ENCODE data around the gene SYNE1.

Gene SYNE1

GRCh38 chr6:152226119-152226518 lies 411.0 kb downstream of the SYNE1 start:
- TF ChIP-seq, protein P1, sequence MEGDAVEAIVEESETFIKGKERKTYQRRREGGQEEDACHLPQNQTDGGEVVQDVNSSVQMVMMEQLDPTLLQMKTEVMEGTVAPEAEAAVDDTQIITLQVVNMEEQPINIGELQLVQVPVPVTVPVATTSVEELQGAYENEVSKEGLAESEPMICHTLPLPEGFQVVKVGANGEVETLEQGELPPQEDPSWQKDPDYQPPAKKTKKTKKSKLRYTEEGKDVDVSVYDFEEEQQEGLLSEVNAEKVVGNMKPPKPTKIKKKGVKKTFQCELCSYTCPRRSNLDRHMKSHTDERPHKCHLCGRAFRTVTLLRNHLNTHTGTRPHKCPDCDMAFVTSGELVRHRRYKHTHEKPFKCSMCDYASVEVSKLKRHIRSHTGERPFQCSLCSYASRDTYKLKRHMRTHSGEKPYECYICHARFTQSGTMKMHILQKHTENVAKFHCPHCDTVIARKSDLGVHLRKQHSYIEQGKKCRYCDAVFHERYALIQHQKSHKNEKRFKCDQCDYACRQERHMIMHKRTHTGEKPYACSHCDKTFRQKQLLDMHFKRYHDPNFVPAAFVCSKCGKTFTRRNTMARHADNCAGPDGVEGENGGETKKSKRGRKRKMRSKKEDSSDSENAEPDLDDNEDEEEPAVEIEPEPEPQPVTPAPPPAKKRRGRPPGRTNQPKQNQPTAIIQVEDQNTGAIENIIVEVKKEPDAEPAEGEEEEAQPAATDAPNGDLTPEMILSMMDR (conservative IDR thresholded peaks at IDR 0.05; ENCODE audit: low read depth, low read length), result no peak
- DNase-seq (ENCODE audit: low read depth), result no peak
- H3K4me3 ChIP-seq (ENCODE audit: low read length), result no peak overlapping the region

- TF ChIP-seq, protein P1 (conservative IDR thresholded peaks at IDR 0.05; ENCODE audit: low read depth, low read length), result no peak
- no peak overlapping the region for H3K4me3 ChIP-seq (ENCODE audit: low read length)
- DNase-seq (ENCODE audit: low read depth), result no peak
Observed at GRCh38 chr6:152225241-152225934, 411.8 kb downstream of the SYNE1 start.

DNA sequence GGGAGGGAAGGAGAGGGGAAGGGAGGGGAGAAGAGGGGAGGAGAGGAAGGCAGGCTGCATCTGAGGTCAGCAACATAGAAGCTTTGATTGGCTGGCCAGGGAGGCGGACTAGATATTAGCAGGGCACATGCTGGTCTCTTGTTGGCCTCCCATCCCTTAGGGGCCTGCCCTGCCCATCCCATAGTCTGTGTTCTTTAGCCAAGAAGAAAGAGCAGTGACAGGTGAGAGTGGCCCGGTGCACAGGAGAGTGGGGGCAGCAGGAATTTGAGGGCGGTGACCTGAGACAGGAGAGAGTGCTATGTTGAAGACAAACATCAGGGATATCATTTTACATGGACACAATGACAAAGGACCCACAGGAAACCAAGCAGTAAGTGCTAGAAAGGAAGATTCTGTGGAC lies 413.5 kb downstream of the SYNE1 start:
- TF ChIP-seq, protein P1 (conservative IDR thresholded peaks at IDR 0.05; ENCODE audit: low read depth, low read length), result no peak
- DNase-seq (ENCODE audit: low read depth), result no peak
- H3K4me3 ChIP-seq (ENCODE audit: low read length), result no peak overlapping the region

DNA sequence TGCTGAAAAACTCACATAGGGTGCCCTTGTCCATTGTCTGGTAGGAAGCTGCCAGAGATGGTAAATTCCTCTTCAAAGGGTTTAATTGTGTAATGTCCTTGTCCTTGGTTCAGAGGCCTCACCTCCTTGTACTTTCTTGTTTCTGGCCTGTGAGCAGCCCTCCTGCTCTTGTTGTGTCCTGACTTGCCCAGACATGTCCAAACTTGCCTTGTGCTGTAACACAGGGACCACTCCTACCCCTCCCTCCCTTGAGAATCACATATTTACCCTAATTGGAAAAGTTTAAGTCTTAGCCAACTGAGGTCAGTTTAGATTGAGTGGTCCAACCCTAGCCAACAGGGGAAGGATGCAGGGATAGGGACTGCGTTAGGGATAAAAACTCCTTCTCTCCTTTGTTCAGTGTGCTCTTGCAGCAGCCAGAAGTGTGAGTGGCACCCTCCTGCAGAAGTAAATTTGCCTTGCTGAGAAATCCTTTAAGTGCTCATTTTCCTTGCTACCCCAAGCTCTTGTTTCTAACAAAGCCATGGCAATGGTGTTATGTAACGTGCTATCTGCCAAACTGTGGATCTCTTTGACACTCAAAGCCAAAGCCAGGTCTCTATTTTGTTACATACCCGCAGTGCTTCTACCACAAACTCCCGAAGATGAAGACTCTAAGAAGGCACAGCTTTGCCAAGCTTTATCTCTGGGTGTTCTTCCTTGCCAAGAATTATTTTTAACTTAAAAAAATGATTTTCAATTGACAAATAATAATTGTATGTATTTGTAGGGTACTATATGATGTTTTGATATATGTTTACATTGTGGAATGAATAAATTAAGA lies 415.1 kb downstream of the SYNE1 start:
- TF ChIP-seq, protein P1 (conservative IDR thresholded peaks at IDR 0.05; ENCODE audit: low read depth, low read length), result no peak
- H3K4me3 ChIP-seq (ENCODE audit: low read length), result no peak overlapping the region
- no peak for DNase-seq (ENCODE audit: low read depth)

DNA sequence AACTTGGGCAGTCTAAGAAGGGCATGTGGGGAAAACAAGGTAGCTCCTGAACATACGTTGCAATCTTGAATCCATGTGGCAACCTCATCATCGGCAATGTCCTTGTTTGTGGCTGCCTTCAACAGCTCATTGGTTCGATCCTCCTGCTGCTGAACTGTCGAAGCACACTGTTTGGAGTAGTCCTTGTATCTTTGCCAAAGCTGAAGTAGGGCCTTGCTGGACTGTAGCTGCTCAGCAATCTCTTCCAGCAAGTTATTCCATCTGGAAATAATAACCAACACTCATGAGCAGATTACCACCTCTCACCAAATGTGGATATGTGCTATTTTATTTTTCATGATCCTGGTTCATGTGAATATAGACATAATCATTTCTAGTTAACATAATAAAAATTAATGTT lies 416.4 kb downstream of the SYNE1 start:
- no peak for DNase-seq (ENCODE audit: low read depth)
- TF ChIP-seq, protein P1 (conservative IDR thresholded peaks at IDR 0.05; ENCODE audit: low read depth, low read length), result no peak
- no peak overlapping the region for H3K4me3 ChIP-seq (ENCODE audit: low read length)

- DNase-seq (ENCODE audit: low read depth), result no peak
- no peak overlapping the region for H3K4me3 ChIP-seq (ENCODE audit: low read length)
- TF ChIP-seq, protein P1 (conservative IDR thresholded peaks at IDR 0.05; ENCODE audit: low read depth, low read length), result no peak
Observed at GRCh38 chr6:152218887-152219286, 418.3 kb downstream of the SYNE1 start.

DNA sequence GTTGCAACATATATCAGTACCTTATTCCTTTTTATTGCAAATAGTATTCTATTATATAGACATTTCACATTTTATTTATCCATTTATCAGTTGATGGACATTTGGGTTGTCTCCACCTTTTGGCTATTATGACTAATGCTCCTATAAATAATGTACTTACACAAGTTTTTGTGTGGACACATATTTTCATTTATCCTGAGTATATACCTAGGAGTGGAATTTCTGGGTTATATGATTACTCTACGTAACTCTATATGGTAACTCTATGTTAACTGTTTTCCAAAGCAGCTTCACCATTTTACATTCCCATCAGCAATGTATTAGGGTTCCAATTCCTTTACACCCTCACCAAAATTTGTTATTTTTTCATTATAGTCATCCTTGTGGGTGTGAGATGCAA lies 424.7 kb downstream of the SYNE1 start:
- no peak overlapping the region for H3K4me3 ChIP-seq (ENCODE audit: low read length)
- TF ChIP-seq, protein P1 (conservative IDR thresholded peaks at IDR 0.05; ENCODE audit: low read depth, low read length), result no peak
- no peak for DNase-seq (ENCODE audit: low read depth)

Data from retinal pigment epithelial cell (primary cell).